GM12873 (cell line): Measurements from ENCODE around the gene SUN2.

Experiments used
- CTCF ChIP-seq: IDR thresholded peaks from 2 replicates; pipeline ENCODE4 v1.5.1; 2012; ENCODE audit warnings: low read depth, mild to moderate bottlenecking, moderate library complexity, low read length, control low read depth; ENCODE audit not compliant: insufficient read depth; ENCODE audit errors: missing control alignments

Gene SUN2

GRCh38 chr22:38724926-38725571 lies 30.7 kb downstream of the SUN2 start:
- peak; percentile 65 for TF ChIP-seq CTCF

GRCh38 chr22:38724176-38724575 lies 31.6 kb downstream of the SUN2 start:
- TF ChIP-seq CTCF: no peak

GRCh38 chr22:38721551-38721950 lies 34.2 kb downstream of the SUN2 start:
- TF ChIP-seq CTCF: no peak

GRCh38 chr22:38720350-38720749 lies 35.4 kb downstream of the SUN2 start:
- TF ChIP-seq CTCF: no peak

GRCh38 chr22:38719196-38719595 lies 36.6 kb downstream of the SUN2 start:
- TF ChIP-seq CTCF: no peak

- peak; percentile 25 for TF ChIP-seq CTCF
Observed at GRCh38 chr22:38718414-38718813, 37.4 kb downstream of the SUN2 start.

GRCh38 chr22:38717244-38717643 lies 38.6 kb downstream of the SUN2 start:
- TF ChIP-seq CTCF: no peak
